NCI-H2171 (cell line): ENCODE results near the gene PCSK4.
"Not testable (repeated sequence)": the region's sequence is repeated elsewhere in the genome, so short reads cannot be mapped to it uniquely, and the experiment has no call there.

ENCODE experiments used
- DNase-seq: peaks from one replicate; lab custom pipeline; 2025; lab: John Stamatoyannopoulos, UW

Gene PCSK4

DNA sequence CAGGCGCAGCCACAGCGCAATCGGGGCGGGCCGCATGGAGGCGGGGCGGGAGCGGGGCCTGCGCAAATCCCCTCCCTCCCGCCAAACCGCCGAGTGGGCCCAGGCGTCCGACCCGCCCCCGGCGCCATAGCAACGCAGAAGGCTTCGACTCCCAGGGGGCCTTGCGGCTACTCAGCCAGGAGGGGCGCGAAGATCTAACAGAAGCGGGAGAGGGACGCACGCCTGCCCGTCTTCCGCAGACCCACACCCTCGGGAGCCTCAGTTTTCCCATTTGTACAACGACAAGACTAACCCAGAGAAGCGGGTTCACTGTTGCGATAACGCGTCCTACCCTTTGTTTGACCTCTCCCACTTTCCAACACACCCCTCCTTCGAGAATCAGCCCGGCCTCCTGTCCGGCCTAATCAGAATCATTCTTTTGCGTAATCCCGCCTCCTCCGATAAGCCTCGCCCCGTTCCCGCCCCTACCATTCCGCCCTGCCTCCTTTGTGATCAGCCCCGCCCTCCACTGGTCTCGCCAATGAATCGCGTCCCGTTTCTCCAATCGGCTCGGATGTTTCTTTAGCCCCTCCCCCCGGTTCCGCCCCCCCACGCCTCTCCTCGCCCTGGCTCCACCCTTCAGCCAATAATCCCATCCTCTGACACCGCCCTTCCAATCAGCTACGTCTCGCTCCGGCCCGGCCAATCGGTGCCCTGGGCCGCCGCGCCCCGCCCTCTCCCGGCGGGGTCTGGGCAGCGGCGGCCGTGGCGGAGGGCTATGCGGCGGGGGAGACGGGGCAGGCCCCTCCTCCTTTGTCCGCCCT is at the start of gene PCSK4:
TSS of gene PCSK4 (minus strand) at position 40 of the 803 bp plus-strand sequence. CDS start at position 36, 4 bp downstream.
- DNase-seq = peak; percentile 100

DNA sequence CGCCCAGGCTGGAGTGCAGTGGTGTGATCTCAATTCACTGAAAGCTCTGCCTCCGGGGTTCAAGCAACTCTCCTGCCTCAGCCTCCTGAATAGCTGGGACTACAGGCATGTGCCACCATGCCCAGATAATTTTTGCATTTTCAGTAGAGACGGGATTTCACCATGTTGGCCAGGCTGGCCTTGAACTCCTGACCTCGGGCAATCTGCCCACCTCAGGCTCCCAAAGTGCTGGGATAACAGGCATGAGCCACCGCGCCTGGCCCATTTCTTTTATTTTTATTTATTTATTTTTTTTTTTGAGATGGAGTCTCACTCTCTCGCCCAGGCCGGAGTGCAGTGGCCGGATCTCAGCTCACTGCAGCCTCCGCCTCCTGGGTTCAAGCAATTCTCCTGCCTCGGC is 49.6 kb upstream of the PCSK4 start:
- not testable (repeated sequence) for DNase-seq

GRCh38 chr19:1538978-1539377 is 48.8 kb upstream of the PCSK4 start:
- DNase-seq = no peak

GRCh38 chr19:1535699-1536098 is 45.5 kb upstream of the PCSK4 start:
- DNase-seq = not testable (repeated sequence)

- no peak for DNase-seq
Observed at GRCh38 chr19:1534972-1535371, 44.8 kb upstream of the PCSK4 start.

DNA sequence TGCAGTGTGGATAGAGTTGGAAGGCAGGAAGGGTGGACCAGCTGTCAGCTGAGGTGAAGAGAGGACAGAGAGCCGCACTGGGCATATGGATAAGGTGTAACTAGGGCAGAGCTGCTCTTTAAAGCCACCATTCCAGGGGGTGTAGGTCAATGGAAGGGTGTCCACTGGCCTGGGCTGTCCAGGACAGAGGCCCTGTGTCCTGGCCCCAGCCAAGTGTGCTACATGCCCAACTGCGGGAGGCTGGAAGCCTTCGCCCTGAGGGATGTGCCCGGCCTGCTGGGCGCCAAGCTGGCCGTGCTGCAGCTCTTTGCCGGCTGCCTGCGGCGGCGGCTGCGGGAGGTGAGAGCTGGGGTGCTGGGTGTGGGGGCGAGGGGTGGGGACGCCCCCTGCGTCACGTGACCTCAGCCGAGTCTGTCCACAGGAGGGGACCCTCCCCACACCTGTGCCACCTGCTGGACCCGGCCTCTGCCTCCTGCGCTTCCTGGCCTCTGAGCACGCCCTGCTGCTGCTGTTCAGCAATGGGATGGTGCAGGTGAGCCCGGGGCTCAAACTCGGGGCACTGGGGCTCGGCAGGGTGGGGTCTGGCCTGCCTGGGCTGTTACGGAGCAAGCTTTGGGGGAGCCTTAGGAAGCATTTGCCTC is 43.5 kb upstream of the PCSK4 start:
- no peak for DNase-seq

DNA sequence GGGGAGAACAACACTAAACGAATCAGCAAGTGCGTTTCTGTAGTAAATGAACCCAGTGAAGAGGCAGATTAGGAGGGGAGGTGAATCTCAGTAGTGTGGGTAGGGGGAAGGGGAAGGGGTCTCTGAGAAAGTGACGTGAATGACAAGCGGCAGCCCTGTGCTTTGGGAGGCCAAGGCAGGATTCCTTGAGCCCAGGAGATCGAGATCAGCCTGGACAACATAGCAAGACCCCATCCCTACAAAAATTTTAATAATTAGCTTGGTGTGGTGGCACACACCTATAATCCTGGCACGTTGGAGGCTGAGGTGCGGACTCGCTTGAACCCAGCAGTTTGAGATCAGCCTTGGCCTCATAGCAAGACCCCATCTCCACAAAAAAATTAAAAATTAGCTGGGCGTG is 41.9 kb upstream of the PCSK4 start:
- DNase-seq = no peak

DNA sequence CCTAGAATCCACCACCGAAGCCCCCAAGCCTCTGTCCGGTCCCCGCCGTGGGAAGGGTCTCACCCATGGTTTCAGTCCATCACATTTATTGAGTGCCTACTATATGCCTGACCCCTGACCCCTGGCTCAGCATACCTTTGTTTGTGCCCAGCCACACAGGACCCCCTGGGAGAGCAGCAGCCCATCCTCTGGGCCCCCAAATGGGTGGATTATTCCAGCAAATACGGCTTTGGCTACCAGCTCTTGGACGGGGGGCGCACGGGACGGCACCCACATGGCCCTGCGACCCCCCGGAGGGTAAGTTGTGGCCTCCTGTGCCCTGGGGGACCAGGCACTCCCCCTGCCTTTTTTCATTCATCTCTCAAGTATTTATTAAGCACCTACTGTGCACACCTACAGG is 41.4 kb upstream of the PCSK4 start:
- DNase-seq = no peak

DNA sequence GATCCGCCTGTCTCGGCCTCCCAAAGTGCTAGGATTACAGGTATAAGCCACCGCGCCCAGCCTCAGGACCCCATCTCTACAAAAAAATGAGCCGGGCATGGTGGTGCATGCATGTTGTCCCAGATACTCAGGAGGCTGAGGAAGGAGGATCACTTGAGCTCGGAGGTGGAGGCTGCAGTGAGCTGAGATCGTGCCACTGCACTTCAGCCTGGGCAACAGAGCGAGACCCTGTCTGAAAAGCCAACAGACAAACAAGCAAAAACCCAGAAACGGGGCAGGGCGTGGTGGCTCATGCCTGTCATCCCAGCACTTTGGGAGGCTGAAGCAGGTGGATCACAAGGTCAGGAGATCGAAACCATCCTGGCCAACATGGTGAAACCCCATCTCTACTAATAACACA is 40.7 kb upstream of the PCSK4 start:
- not testable (repeated sequence) for DNase-seq

DNA sequence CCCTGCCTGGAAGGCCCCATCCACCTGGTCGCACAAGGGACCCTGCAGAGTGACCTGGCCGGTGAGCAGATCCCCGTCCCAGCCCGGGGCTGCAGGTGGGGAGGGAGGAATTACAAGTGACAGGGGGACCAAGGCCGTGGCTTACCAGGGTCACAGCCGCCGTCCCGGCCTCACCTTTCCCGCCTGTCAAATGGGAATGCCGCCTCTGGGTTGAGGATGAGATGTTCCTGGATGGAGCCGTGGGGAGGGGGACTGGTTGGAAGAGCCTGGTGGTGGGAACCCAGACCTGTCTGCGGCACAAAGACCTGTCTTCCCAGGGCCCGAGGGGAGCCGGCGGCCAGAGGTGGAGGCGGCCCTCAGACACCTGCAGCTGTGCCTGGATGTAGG is 39.3 kb upstream of the PCSK4 start:
- no peak for DNase-seq

GRCh38 chr19:1528596-1529429 is 38.7 kb upstream of the PCSK4 start:
- DNase-seq = no peak

DNA sequence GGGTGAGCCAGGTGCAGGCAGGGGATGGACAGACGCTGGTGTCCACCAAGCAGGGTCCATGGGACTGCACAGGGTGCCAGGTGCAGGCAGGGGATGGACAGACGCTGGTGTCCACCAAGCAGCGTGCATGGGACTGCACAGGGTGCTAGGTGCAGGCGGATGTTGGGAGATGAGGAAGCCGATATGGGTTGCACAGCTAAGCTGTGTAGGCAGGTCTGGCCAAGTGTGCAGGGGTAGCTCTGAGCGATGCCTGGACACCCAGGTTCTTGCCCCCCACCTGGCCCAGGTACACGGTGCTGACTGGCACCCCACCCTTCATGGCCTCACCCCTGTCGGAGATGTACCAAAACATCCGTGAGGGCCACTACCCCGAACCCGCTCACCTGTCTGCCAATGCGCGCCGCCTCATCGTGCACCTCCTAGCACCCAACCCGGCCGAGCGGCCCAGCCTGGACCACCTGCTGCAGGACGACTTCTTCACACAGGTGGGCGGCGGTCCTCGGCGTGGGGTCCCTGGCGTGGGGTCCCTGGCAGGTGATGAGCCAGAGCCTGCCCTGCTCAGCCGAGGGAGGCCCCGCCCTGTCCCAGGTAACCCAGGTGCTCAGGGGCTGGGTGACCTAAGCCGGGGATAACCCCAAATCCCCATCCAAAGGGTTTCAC is 37.6 kb upstream of the PCSK4 start:
- no peak for DNase-seq

DNA sequence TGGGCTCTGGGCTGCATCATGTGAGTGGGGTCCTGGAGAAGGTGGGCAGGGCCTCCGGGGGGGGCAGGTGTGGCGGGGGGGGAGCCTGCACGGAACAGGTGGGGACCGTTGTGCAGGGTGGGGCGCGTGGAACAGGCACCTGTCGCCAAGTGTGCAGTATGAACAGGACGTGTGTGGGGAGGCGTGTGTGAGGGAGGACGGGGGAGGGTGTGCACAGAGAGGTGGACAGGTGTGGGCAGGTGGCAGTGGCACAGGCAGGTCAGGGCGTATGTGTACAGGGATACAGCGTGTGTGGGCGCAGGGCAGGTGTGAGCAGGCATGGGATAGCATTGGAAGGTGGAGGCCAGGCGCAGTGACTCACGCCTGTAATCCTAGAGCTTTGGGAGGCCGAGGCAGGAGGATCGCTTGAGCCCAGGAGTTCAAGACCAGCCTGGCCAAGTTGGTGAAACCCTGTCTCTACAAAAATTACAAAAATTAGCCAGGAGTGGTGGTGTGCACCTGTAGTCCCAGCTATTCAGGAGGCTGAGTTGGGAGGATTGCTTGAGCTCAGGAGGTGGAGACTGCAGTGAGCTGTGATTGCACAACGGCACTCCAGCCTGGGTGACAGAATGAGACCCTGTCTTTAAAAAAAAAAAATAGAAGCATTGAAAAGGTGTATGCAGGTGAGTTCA is 37.0 kb upstream of the PCSK4 start:
- no peak for DNase-seq

DNA sequence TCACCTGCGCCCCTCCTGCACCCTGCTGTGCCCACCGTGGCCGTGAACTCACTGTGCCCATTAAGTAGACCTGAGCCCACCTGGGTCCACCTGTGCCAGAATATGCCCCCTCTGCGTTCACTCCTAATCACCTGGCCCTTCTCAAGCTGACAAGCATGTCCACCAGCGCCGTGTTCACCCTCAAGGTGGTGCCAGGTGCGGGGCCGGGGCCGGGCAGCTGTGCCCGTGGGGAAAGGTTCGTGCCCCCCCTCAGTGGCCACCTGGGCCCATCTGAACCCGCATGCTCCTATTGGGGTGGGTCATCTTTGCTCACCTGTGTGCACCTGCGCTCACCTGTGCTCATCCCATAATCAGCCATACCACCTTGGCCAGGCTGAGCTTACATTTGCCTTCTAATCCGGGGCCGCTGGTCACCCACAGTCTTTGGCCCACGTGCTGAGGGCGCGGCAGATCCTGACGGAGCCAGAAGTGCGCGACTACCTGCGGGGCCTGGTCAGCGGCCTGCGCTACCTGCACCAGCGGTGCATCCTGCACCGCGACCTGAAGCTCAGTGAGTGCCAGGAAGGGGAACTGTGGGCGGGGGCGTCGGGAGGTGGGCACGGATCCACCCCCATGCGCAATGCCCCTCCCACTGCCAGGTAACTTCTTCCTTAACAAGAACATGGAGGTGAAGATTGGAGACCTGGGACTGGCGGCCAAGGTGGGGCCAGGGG is 36.1 kb upstream of the PCSK4 start:
- DNase-seq = no peak

- DNase-seq = no peak
Observed at GRCh38 chr19:1525343-1525742, 35.2 kb upstream of the PCSK4 start.

- DNase-seq = no peak
Observed at GRCh38 chr19:1524972-1525325, 34.8 kb upstream of the PCSK4 start.

DNA sequence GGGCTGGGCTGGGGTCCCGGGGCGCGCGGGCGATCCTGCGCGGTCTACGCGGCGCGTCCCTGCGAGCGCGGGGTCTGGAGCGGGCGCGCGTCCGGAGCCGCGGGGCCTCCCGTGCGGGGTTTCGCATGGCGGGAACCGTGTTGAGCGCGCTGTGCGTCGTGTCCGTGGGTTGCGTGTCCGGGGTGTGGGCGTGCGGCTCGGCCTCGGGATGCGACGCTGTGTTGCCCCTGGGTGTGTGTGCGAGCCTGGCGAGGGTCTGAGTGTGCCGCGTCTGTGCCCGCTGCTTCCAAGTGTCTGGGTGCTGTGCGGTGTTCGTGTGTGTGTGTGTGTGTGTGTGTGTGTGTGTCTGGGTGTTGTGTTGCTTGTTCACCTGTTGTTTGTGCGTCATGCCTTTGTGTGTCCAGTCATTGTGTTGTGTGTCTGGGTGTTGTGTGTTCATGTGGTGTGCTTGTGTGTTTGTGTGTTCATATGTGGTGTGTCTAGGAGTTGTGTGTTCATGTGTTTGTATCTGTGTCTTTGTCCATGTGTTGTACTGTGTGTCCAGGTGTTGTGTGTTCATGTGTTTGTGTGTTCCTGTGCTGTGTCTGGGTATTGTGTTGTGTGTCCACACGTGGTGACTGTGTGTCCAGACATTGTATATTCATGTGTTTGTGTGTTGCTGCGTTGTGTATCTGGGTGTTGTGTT is 34.3 kb upstream of the PCSK4 start:
- no peak for DNase-seq

GRCh38 chr19:1523412-1524286 is 33.5 kb upstream of the PCSK4 start, which contains the start of gene PLK5:
PLK5 (plus strand) TSS chr19:1524077; CDS start chr19:1526997, 2,920 bp downstream.
- no peak for DNase-seq

DNA sequence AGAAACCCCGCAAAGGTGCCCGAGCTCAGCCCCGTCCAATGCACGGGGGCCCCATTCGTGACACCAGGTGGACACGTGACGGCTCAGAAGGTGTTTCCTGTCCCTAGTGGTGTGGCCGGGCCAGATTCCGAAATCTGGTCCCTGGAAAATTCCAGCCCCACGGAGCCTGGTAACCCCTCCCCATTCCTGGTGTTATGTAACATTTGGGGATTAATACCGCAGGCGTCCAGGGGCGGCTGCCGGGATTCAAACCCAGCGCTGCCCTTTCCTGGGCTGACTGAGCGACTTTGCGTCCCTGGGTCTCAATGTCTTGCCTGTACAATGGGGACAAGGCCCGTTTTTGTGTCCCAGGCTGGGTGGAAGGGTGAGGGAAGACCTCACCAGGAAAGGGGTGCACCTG is 32.7 kb upstream of the PCSK4 start:
- DNase-seq = no peak
